Measurements from ENCODE around the gene IMP4. TPM values are rescaled to one million over a fixed set of nuclear protein-coding genes. Genes with fewer than 3 reads are reported as not detected.

IMP4 gene
- total and polyA plus RNA-seq, 2 donors (not counting 3 experiments of a cell fraction or from before 2014, with no cell fraction given), result 74.0 to 149 TPM

DNA sequence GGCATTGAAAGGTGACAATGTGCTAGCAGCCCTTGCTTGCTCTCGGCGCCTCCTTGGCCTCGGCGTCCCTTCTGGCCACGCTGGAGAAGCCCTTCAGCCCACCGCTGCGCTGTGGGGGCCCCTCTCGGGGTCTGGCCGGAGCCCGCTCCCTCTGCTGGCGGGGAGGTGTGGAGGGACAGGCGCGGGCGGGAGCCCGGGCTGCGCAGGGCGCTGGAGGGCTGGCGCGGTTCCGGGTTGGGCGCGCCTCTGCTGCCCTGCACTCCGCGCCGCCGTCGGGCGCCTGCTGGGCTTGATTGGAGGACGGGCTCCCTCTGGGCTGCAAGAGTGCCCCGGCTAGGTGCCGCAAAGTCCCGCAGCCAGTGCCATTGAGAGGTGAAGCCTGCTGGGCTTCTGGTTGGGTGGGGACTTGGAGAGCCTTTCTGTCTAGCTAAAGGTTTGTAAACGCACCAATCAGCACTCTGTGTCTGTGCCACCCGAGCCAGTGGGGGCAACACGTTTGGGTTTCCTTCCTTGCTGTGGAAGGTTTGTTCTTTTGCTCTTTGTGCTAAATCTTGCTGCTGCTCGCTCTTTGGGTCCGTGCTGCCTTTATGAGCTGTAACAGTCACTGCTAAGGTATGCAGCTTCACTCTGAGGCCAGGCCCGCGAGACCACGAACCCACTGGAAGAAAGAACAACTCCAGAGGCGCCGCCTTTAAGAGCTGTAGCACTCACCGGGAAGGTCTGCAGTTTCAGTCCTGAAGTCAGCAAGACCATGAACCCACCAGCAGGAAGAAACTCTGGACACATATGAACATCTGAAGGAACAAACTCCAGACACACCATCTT lies 14.8 kb upstream of the IMP4 start:
- Histone ChIP-seq H3K4me3 (replicated peaks in 1 of 3; ENCODE audit: insufficient read depth in 1 of 3, low read depth in 1 of 3, low read length in 3 of 3) (no peak overlapping the region), H3K9me3 (replicated peaks; ENCODE audit: control insufficient read depth, insufficient read depth, low read length) (no peaks in the 10 kb centered on the region), H3K9me1 (replicated peaks; ENCODE audit: control insufficient read depth, extremely low read depth, insufficient read depth, low read length) (no peaks in the 10 kb centered on the region), H3K9ac (replicated peaks; ENCODE audit: extremely low read depth, insufficient read depth, low read length) (no peak overlapping the region), H3K4me1 (ENCODE audit: control insufficient read depth, extremely low read depth, insufficient read depth, low read length) (no peaks in the 10 kb centered on the region), H4K20me1 (replicated peaks; ENCODE audit: control insufficient read depth, extremely low read depth, insufficient read depth, low read length) (no peaks in the 10 kb centered on the region), H3K36me3 (ENCODE audit: control insufficient read depth in 2 of 2, extremely low read depth in 1 of 2, insufficient read depth in 2 of 2, low read length in 2 of 2) (no peaks in the 10 kb centered on the region), H3K27me3 (ENCODE audit: control insufficient read depth in 2 of 2, insufficient read depth in 2 of 2, low read length in 2 of 2) (peaks cover 12 to 35% of the 10 kb centered on the region in 2 experiments), H3K4me2 (ENCODE audit: insufficient read depth, low read length) (no peak overlapping the region), H2AFZ (ENCODE audit: low read depth, low read length) (no peak overlapping the region), H3K79me2 (ENCODE audit: control insufficient read depth, insufficient read depth, low read length) (no peaks in the 10 kb centered on the region), H3K27ac (ENCODE audit: insufficient read depth, low read depth, low read length) (no peak overlapping the region)
- BruUV-seq (replicated peaks), result no TSS peak
- DNase-seq (ENCODE audit: low read depth, low spot score) (no peak), FAIRE-seq (no peak)
- no peak for TF ChIP-seq EZH2 (IDR thresholded peaks at IDR 0.05; ENCODE audit: borderline replicate concordance, low read depth, low read length, severe bottlenecking)
- TF ChIP-seq FOS (IDR thresholded peaks at IDR 0.05; ENCODE audit: borderline replicate concordance, insufficient read depth, low read length), result no peak
- TF ChIP-seq GATA2 (IDR thresholded peaks at IDR 0.05; ENCODE audit: insufficient read depth, insufficient read length, low read depth, low read length), result no peak
- TF ChIP-seq JUN (IDR thresholded peaks at IDR 0.05; ENCODE audit: borderline replicate concordance, insufficient read depth, insufficient read length, low read depth), result no peak
- TF ChIP-seq, protein P1, sequence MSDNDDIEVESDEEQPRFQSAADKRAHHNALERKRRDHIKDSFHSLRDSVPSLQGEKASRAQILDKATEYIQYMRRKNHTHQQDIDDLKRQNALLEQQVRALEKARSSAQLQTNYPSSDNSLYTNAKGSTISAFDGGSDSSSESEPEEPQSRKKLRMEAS (IDR thresholded peaks at IDR 0.05; ENCODE audit: insufficient read depth, insufficient read length), result no peak
- dilution Hi-C loops (cut with MboI; ENCODE audit: extremely low pct_ligation_motif_present, low sequenced_read_pairs), result no loop called here
- intact Hi-C loops (cut with micrococcal nuclease), result no loop called here
- POLR2A ChIA-PET, result interaction anchor here (0.6 kb wide), 1 partner anchor 9 kb away, joined by 8 read pairs; no protein-coding TSS in a partner anchor
- CTCF ChIA-PET, result interaction anchor here (1.2 to 1.8 kb wide), 2 partner anchors 146 to 391 kb away, joined by 3 to 7 read pairs; partner anchors contain the start of gene SMPD4

DNA sequence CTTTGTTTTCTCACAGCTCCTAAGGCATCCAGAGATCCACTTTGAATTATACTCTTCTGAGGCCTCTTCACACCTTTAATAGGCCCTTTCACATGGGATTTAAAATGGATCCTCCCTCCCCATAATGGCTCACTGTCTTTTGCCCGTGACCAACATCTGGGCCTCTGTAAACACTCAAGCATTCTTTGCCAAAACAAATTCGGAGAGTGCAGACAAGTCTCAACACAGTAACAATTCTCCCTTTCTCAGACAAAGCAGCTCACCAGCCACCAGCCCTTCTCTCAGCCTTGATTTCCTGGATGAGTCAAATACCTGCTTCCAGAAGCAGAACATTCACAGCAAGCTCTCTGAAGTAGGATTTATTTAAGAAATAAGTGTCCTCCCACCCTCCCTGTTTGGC lies 14.0 kb upstream of the IMP4 start:
- DNase-seq (ENCODE audit: low read depth, low spot score) (no peak), FAIRE-seq (no peak)
- TF ChIP-seq FOS (IDR thresholded peaks at IDR 0.05; ENCODE audit: borderline replicate concordance, insufficient read depth, low read length), result no peak
- TF ChIP-seq, protein P1 (IDR thresholded peaks at IDR 0.05; ENCODE audit: insufficient read depth, insufficient read length), result no peak
- no peak for TF ChIP-seq EZH2 (IDR thresholded peaks at IDR 0.05; ENCODE audit: borderline replicate concordance, low read depth, low read length, severe bottlenecking)
- TF ChIP-seq POLR2AphosphoS5 (IDR thresholded peaks at IDR 0.05; ENCODE audit: insufficient read depth, low read depth, low read length), result no peak
- TF ChIP-seq POLR2A (IDR thresholded peaks at IDR 0.05; ENCODE audit: low read depth, low read length), result no peak
- TF ChIP-seq JUN (IDR thresholded peaks at IDR 0.05; ENCODE audit: borderline replicate concordance, insufficient read depth, insufficient read length, low read depth), result no peak
- TF ChIP-seq MYC (IDR thresholded peaks at IDR 0.05; ENCODE audit: low read depth, low read length), result no peak
- TF ChIP-seq, protein P2, sequence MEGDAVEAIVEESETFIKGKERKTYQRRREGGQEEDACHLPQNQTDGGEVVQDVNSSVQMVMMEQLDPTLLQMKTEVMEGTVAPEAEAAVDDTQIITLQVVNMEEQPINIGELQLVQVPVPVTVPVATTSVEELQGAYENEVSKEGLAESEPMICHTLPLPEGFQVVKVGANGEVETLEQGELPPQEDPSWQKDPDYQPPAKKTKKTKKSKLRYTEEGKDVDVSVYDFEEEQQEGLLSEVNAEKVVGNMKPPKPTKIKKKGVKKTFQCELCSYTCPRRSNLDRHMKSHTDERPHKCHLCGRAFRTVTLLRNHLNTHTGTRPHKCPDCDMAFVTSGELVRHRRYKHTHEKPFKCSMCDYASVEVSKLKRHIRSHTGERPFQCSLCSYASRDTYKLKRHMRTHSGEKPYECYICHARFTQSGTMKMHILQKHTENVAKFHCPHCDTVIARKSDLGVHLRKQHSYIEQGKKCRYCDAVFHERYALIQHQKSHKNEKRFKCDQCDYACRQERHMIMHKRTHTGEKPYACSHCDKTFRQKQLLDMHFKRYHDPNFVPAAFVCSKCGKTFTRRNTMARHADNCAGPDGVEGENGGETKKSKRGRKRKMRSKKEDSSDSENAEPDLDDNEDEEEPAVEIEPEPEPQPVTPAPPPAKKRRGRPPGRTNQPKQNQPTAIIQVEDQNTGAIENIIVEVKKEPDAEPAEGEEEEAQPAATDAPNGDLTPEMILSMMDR (IDR thresholded peaks at IDR 0.05; ENCODE audit: extremely low read depth in 1 of 2, insufficient read depth in 1 of 2, low read depth in 1 of 2, low read length in 2 of 2), result no peak
- no peak for TF ChIP-seq GATA2 (IDR thresholded peaks at IDR 0.05; ENCODE audit: insufficient read depth, insufficient read length, low read depth, low read length)
- Histone ChIP-seq H3K9me3 (replicated peaks; ENCODE audit: control insufficient read depth, insufficient read depth, low read length) (no peaks in the 10 kb centered on the region), H3K27me3 (ENCODE audit: control insufficient read depth in 2 of 2, insufficient read depth in 2 of 2, low read length in 2 of 2) (peaks cover 7 to 31% of the 10 kb centered on the region in 2 experiments), H2AFZ (ENCODE audit: low read depth, low read length) (no peak overlapping the region), H3K9ac (replicated peaks; ENCODE audit: extremely low read depth, insufficient read depth, low read length) (no peak overlapping the region), H4K20me1 (replicated peaks; ENCODE audit: control insufficient read depth, extremely low read depth, insufficient read depth, low read length) (no peaks in the 10 kb centered on the region), H3K4me3 (replicated peaks in 1 of 3; ENCODE audit: insufficient read depth in 1 of 3, low read depth in 1 of 3, low read length in 3 of 3) (no peak overlapping the region), H3K4me2 (ENCODE audit: insufficient read depth, low read length) (no peak overlapping the region), H3K79me2 (ENCODE audit: control insufficient read depth, insufficient read depth, low read length) (no peaks in the 10 kb centered on the region), H3K27ac (ENCODE audit: insufficient read depth, low read depth, low read length) (no peak overlapping the region), H3K36me3 (ENCODE audit: control insufficient read depth in 2 of 2, extremely low read depth in 1 of 2, insufficient read depth in 2 of 2, low read length in 2 of 2) (no peaks in the 10 kb centered on the region), H3K9me1 (replicated peaks; ENCODE audit: control insufficient read depth, extremely low read depth, insufficient read depth, low read length) (no peaks in the 10 kb centered on the region), H3K4me1 (ENCODE audit: control insufficient read depth, extremely low read depth, insufficient read depth, low read length) (no peaks in the 10 kb centered on the region)
- intact Hi-C loops (cut with micrococcal nuclease), result no loop called here
- no TSS peak for BruUV-seq (replicated peaks)
- POLR2A ChIA-PET, result interaction anchor here (0.6 kb wide), 1 partner anchor 8 kb away, joined by 8 read pairs; no protein-coding TSS in a partner anchor
- dilution Hi-C loops (cut with MboI; ENCODE audit: extremely low pct_ligation_motif_present, low sequenced_read_pairs), result no loop called here
- CTCF ChIA-PET, result interaction anchor here (1.2 to 7.8 kb wide), 2 partner anchors 147 to 393 kb away, joined by 3 to 147 read pairs; partner anchors contain the start of gene SMPD4

All from endothelial cell of umbilical vein (primary cell).